ENCODE results near the gene MAPKAPK2.

Gene MAPKAPK2

GRCh38 chr1:206696812-206697585, 12.3 kb downstream of the MAPKAPK2 start:
- Histone ChIP-seq H3K36me3 (ENCODE audit: insufficient read depth, low read length) (no peaks in the 10 kb centered on the region), H3K9me3 (ENCODE audit: control insufficient read depth, insufficient read depth, low read length) (no peaks in the 10 kb centered on the region), H3K9ac (ENCODE audit: low read depth, low read length) (no peak overlapping the region), H3K4me1 (ENCODE audit: insufficient read depth, low read length) (peaks cover 25% of the 10 kb centered on the region)

- H3K36me3 ChIP-seq (ENCODE audit: insufficient read depth, low read length), result no peaks in the 10 kb centered on the region
- no peak overlapping the region for H3K9ac ChIP-seq (ENCODE audit: low read depth, low read length)
- no peaks in the 10 kb centered on the region for H3K9me3 ChIP-seq (ENCODE audit: control insufficient read depth, insufficient read depth, low read length)
- peaks cover 30% of the 10 kb centered on the region for H3K4me1 ChIP-seq (ENCODE audit: insufficient read depth, low read length)
Measured at GRCh38 chr1:206698011-206698410, 13.3 kb downstream of the MAPKAPK2 start.

- H3K36me3 ChIP-seq (ENCODE audit: insufficient read depth, low read length), result no peaks in the 10 kb centered on the region
- no peaks in the 10 kb centered on the region for H3K9me3 ChIP-seq (ENCODE audit: control insufficient read depth, insufficient read depth, low read length)
- H3K9ac ChIP-seq (ENCODE audit: low read depth, low read length), result no peak overlapping the region
- H3K4me1 ChIP-seq (ENCODE audit: insufficient read depth, low read length), result peaks cover 28% of the 10 kb centered on the region
Measured at GRCh38 chr1:206699000-206699586, 14.4 kb downstream of the MAPKAPK2 start.

- Histone ChIP-seq H3K36me3 (ENCODE audit: insufficient read depth, low read length) (no peaks in the 10 kb centered on the region), H3K9ac (ENCODE audit: low read depth, low read length) (no peak overlapping the region), H3K9me3 (ENCODE audit: control insufficient read depth, insufficient read depth, low read length) (no peaks in the 10 kb centered on the region), H3K4me1 (ENCODE audit: insufficient read depth, low read length) (peaks cover 25% of the 10 kb centered on the region)
Measured at GRCh38 chr1:206699626-206700025, 14.9 kb downstream of the MAPKAPK2 start.

GRCh38 chr1:206700445-206701036, 15.8 kb downstream of the MAPKAPK2 start:
- Histone ChIP-seq H3K9ac (ENCODE audit: low read depth, low read length) (no peak overlapping the region), H3K36me3 (ENCODE audit: insufficient read depth, low read length) (no peaks in the 10 kb centered on the region), H3K4me1 (ENCODE audit: insufficient read depth, low read length) (peaks cover 32% of the 10 kb centered on the region), H3K9me3 (ENCODE audit: control insufficient read depth, insufficient read depth, low read length) (no peaks in the 10 kb centered on the region)

GRCh38 chr1:206702260-206702659, 17.6 kb downstream of the MAPKAPK2 start:
- peaks cover 44% of the 10 kb centered on the region for H3K4me1 ChIP-seq (ENCODE audit: insufficient read depth, low read length)
- H3K36me3 ChIP-seq (ENCODE audit: insufficient read depth, low read length), result no peaks in the 10 kb centered on the region
- no peaks in the 10 kb centered on the region for H3K9me3 ChIP-seq (ENCODE audit: control insufficient read depth, insufficient read depth, low read length)
- H3K9ac ChIP-seq (ENCODE audit: low read depth, low read length), result no peak overlapping the region

GRCh38 chr1:206702803-206703202, 18.1 kb downstream of the MAPKAPK2 start:
- Histone ChIP-seq H3K36me3 (ENCODE audit: insufficient read depth, low read length) (no peaks in the 10 kb centered on the region), H3K9ac (ENCODE audit: low read depth, low read length) (no peak overlapping the region), H3K9me3 (ENCODE audit: control insufficient read depth, insufficient read depth, low read length) (no peaks in the 10 kb centered on the region), H3K4me1 (ENCODE audit: insufficient read depth, low read length) (peaks cover 49% of the 10 kb centered on the region)

GRCh38 chr1:206703661-206704060, 19.0 kb downstream of the MAPKAPK2 start:
- H3K4me1 ChIP-seq (ENCODE audit: insufficient read depth, low read length), result peaks cover 53% of the 10 kb centered on the region
- H3K9me3 ChIP-seq (ENCODE audit: control insufficient read depth, insufficient read depth, low read length), result no peaks in the 10 kb centered on the region
- H3K36me3 ChIP-seq (ENCODE audit: insufficient read depth, low read length), result no peaks in the 10 kb centered on the region
- no peak overlapping the region for H3K9ac ChIP-seq (ENCODE audit: low read depth, low read length)

GRCh38 chr1:206704226-206704625, 19.5 kb downstream of the MAPKAPK2 start:
- Histone ChIP-seq H3K9ac (ENCODE audit: low read depth, low read length) (no peak overlapping the region), H3K9me3 (ENCODE audit: control insufficient read depth, insufficient read depth, low read length) (no peaks in the 10 kb centered on the region), H3K36me3 (ENCODE audit: insufficient read depth, low read length) (no peaks in the 10 kb centered on the region), H3K4me1 (ENCODE audit: insufficient read depth, low read length) (peaks cover 53% of the 10 kb centered on the region)

- Histone ChIP-seq H3K9me3 (ENCODE audit: control insufficient read depth, insufficient read depth, low read length) (no peaks in the 10 kb centered on the region), H3K9ac (ENCODE audit: low read depth, low read length) (no peak overlapping the region), H3K36me3 (ENCODE audit: insufficient read depth, low read length) (no peaks in the 10 kb centered on the region), H3K4me1 (ENCODE audit: insufficient read depth, low read length) (peaks cover 58% of the 10 kb centered on the region)
Measured at GRCh38 chr1:206705191-206705590, 20.5 kb downstream of the MAPKAPK2 start.

GRCh38 chr1:206705726-206706297, 21.1 kb downstream of the MAPKAPK2 start:
- Histone ChIP-seq H3K4me1 (ENCODE audit: insufficient read depth, low read length) (peaks cover 58% of the 10 kb centered on the region), H3K9me3 (ENCODE audit: control insufficient read depth, insufficient read depth, low read length) (no peaks in the 10 kb centered on the region), H3K9ac (ENCODE audit: low read depth, low read length) (no peak overlapping the region), H3K36me3 (ENCODE audit: insufficient read depth, low read length) (no peaks in the 10 kb centered on the region)

- Histone ChIP-seq H3K4me1 (ENCODE audit: insufficient read depth, low read length) (peaks cover 58% of the 10 kb centered on the region), H3K36me3 (ENCODE audit: insufficient read depth, low read length) (no peaks in the 10 kb centered on the region), H3K9ac (ENCODE audit: low read depth, low read length) (no peak overlapping the region), H3K9me3 (ENCODE audit: control insufficient read depth, insufficient read depth, low read length) (no peaks in the 10 kb centered on the region)
Measured at GRCh38 chr1:206706298-206706791, 21.6 kb downstream of the MAPKAPK2 start.

- no peaks in the 10 kb centered on the region for H3K36me3 ChIP-seq (ENCODE audit: insufficient read depth, low read length)
- no peaks in the 10 kb centered on the region for H3K9me3 ChIP-seq (ENCODE audit: control insufficient read depth, insufficient read depth, low read length)
- H3K9ac ChIP-seq (ENCODE audit: low read depth, low read length), result no peak overlapping the region
- peaks cover 58% of the 10 kb centered on the region for H3K4me1 ChIP-seq (ENCODE audit: insufficient read depth, low read length)
Measured at GRCh38 chr1:206706806-206707366, 22.2 kb downstream of the MAPKAPK2 start.

- Histone ChIP-seq H3K9me3 (ENCODE audit: control insufficient read depth, insufficient read depth, low read length) (no peaks in the 10 kb centered on the region), H3K4me1 (ENCODE audit: insufficient read depth, low read length) (peaks cover 47% of the 10 kb centered on the region), H3K36me3 (ENCODE audit: insufficient read depth, low read length) (no peaks in the 10 kb centered on the region), H3K9ac (ENCODE audit: low read depth, low read length) (no peak overlapping the region)
Measured at GRCh38 chr1:206708058-206708457, 23.4 kb downstream of the MAPKAPK2 start.

All from ES-I3 (cell line).